ENCODE results near the gene METTL23.

DNA sequence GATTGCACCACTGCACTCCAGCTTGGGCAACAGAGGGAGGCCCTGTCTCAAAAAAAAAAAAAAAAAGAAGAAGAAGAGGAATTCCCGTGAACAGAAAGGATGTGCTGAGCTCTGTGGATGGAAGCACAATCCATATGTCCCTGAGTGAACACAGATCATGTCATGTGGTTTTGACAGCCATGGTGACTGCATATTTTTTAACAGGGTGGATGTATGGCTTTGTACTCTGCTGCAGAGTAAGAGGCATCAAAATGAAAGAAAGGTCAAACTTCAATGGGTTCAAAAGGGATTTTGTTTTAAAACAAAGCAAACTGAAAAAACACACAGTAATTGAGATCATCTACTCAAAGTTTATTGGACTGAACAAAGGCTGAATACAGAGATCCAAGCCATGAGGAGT is 47.4 kb upstream of the METTL23 start:
- TF ChIP-seq EP300 (conservative IDR thresholded peaks at IDR 0.05; ENCODE audit: poor library complexity, severe bottlenecking) (no peak), POLR2AphosphoS5 (IDR thresholded peaks at IDR 0.05) (no peak), TAF1 (IDR thresholded peaks at IDR 0.05; ENCODE audit: low read depth) (no peak), EZH2 (IDR thresholded peaks at IDR 0.05; ENCODE audit: borderline replicate concordance, insufficient read depth, low read length, poor library complexity, severe bottlenecking) (no peak)
- TF ChIP-seq, protein P1, sequence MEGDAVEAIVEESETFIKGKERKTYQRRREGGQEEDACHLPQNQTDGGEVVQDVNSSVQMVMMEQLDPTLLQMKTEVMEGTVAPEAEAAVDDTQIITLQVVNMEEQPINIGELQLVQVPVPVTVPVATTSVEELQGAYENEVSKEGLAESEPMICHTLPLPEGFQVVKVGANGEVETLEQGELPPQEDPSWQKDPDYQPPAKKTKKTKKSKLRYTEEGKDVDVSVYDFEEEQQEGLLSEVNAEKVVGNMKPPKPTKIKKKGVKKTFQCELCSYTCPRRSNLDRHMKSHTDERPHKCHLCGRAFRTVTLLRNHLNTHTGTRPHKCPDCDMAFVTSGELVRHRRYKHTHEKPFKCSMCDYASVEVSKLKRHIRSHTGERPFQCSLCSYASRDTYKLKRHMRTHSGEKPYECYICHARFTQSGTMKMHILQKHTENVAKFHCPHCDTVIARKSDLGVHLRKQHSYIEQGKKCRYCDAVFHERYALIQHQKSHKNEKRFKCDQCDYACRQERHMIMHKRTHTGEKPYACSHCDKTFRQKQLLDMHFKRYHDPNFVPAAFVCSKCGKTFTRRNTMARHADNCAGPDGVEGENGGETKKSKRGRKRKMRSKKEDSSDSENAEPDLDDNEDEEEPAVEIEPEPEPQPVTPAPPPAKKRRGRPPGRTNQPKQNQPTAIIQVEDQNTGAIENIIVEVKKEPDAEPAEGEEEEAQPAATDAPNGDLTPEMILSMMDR (IDR thresholded peaks at IDR 0.05; ENCODE audit: poor library complexity, severe bottlenecking): no peak
